GM18951 (cell line): Measurements from ENCODE around the gene SV2C.
"Not testable (repeated sequence)": the region's sequence is repeated elsewhere in the genome, so short reads cannot be mapped to it uniquely, and the experiment has no call there.

Source experiments
- POLR2A ChIP-seq: IDR thresholded peaks from 4 replicates; pipeline ENCODE4 v1.6.1; 2011; ENCODE audit warnings: mild to moderate bottlenecking; ENCODE audit not compliant: insufficient read length, insufficient read depth; ENCODE audit errors: extremely low read depth
- in situ Hi-C: fragments of 300-500 bp; cut with MboI; formaldehyde crosslinking; loops from one replicate; pipeline ENCODE4 v1.12.0; 2022; ENCODE audit warnings: low sequenced_read_pairs, mixed read lengths, inconsistent platforms; ENCODE audit not compliant: unreplicated experiment

SV2C gene

DNA sequence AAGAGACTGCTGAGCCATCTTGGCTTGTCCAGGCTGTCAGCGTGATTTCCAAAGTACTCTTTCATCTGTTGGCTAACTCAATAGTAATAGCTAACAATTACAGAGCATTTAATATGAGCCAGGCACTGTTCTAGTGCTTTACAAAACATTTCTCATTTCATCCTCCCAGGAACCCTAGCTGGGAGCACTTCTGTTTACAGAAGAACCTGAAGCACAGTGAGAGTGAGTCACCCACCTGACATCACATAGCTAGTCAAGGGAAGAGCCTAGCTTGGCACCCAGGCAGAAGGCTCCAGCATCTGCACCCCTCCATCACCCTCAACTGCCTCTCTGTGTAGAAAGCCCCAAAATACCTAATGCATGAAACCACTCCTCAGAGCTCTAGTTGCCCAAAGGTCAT lies 262.4 kb downstream of the SV2C start:
- TF ChIP-seq POLR2A, result no peak
- in situ Hi-C loops, result no loop called here

DNA sequence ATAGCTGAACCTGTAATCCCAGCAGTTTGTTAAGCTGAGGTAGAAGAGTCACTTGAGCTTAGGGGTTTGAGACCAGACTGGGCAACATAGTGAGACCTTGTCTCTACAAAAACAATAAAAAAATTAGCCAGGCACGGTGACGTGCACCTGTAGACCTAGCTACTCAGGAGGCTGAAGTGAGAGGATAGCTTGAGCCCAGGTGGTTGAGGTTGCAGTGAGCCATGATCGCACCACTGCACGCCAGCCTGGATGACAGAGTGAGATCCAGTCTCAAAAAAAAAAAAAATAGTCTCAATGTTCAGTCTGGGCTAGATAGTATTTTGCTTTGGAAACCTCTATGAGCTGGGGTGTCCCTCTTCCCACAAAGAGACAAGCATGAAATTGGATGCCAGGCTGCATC lies 268.0 kb downstream of the SV2C start:
- no peak for TF ChIP-seq POLR2A
- in situ Hi-C loops, result no loop called here

GRCh38 chr5:76351577-76351976 lies 268.4 kb downstream of the SV2C start:
- in situ Hi-C loops, result no loop called here
- TF ChIP-seq POLR2A, result no peak

DNA sequence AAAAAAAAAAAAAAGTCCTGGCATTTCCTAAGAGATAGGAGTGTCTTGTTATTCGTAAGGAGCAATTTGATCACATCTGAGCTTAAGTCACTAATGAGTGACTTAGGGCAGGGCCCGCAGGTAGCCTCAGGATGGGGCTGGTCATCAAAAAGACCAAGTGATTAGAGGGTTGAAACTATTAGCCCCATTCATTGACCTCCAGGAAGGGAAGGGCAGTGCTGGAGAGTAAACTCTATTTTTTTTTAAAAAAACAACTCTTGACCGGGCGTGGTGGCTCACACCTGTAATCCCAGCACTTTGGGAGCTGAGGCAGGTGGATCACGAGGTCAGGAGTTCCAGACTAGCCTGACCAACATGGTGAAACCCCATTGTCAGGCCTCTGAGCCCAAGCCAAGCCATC lies 273.7 kb downstream of the SV2C start:
- in situ Hi-C loops, result no loop called here
- no peak for TF ChIP-seq POLR2A

GRCh38 chr5:76363352-76364225 lies 280.4 kb downstream of the SV2C start:
- in situ Hi-C loops, result no loop called here
- no peak for TF ChIP-seq POLR2A

DNA sequence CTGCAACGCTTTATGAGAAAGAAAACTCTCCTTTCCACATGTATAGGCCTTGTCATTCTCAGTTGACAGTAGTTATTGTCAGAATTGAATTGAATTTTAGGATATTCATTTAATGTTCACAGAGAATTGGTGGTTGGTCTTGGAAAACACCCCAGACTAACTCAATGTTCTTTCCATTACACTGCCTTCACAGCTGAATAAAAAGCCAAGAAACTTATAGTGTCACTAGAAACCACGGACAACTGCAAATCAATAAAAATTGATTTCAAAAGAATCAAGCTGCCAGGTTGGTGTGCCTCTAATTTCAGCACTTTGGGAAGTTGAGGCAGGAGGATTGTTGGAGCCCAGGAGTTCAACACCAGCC lies 281.0 kb downstream of the SV2C start:
- in situ Hi-C loops, result no loop called here

GRCh38 chr5:76365561-76365960 lies 282.4 kb downstream of the SV2C start:
- TF ChIP-seq POLR2A, result no peak
- in situ Hi-C loops, result no loop called here

More for the DNA sequence above, 281.0 kb downstream of the SV2C start:
- no peak for TF ChIP-seq POLR2A

GRCh38 chr5:76366596-76366995 lies 283.4 kb downstream of the SV2C start:
- no peak for TF ChIP-seq POLR2A
- in situ Hi-C loops, result no loop called here

- in situ Hi-C loops, result no loop called here
- TF ChIP-seq POLR2A, result no peak
These were observed 284.6 kb downstream of the SV2C start for GRCh38 chr5:76367623-76368371.

DNA sequence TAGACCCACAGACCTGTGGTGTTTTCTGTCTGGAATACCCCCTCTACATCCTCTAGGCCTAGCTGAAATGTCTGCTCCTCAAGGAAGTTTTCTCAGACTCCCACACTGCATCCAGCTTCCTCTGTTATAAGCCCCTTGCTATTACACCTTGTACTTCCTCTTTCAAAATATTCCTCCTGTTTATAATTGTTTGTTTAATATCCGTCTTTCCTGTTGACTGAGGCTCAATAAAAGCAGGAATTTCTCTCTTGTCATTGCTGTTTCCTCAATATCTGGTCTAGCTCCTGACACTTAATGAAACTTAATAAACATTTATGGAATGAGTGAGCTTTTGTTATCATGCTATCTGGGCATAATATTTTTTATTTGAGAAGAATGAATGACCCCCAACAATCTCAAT lies 285.8 kb downstream of the SV2C start:
- in situ Hi-C loops, result no loop called here
- no peak for TF ChIP-seq POLR2A

GRCh38 chr5:76369668-76370067 lies 286.5 kb downstream of the SV2C start:
- in situ Hi-C loops, result not testable (repeated sequence)

- in situ Hi-C loops, result no loop called here
- TF ChIP-seq POLR2A, result no peak
These were observed 288.8 kb downstream of the SV2C start for GRCh38 chr5:76371960-76372322.

DNA sequence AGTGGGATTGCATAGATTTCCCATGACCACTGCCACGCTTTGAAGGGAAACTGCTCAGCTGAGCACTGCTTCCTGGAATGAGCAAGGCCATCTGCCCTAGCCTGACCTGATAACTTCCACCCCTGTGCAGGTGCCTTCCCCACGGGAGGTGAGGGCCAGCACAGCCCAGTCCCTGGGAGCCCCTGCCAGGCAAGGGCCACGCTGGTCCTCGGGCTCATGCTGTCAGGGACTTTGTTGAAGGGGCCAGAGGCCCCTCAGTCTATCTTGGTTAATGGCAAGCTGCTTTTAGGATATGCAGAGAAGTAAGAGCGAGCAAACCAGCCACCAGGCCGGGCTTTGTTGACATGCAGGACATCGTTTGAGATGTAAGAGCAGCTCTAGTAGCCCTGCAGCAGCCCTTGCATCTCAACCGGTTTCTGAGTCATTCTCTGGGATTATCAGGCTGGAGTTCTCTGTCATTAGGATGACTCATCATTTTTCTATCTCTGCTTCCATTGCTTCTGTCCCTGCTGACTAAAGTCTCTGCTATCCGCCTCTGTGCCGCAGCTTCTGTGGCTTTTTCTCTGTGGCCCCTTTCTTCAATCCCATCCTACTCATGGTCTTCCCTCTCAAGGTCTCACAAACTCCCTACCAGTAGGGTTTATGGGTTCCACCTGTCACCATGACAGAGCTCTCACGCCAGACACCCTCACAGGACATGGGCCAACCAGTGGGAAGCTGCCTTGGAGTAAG lies 289.3 kb downstream of the SV2C start:
- in situ Hi-C loops, result no loop called here
- no peak for TF ChIP-seq POLR2A
